Left colon (tissue), 2 donors: ENCODE measurements around the gene HS3ST5. TPM values are rescaled to one million over a fixed set of nuclear protein-coding genes. Genes with fewer than 3 reads are reported as not detected.
"Not testable (repeated sequence)": the region's sequence is repeated elsewhere in the genome, so short reads cannot be mapped to it uniquely, and the experiment has no call there.

Experiments
- ATAC-seq: fragments of 200-7000 bp; cut with Tn5 transposase; one replicate; pipeline ENCODE4 v1.9.1; 2020; ENCODE audit warnings: mild to moderate bottlenecking, moderate library complexity
- DNase-seq, 2 donors: peaks; one replicate each; pipeline ENCODE4 v3.0.0-alpha.2; 2020
- intact Hi-C, 2 donors: fragments of 100-400 bp; cut with DNase I in 1 of 2; cut with micrococcal nuclease in 1 of 2; formaldehyde crosslinking; loops; one replicate each; pipeline versions ENCODE4 v1.11.2 to v1.14.0; 2022; cut with DNase I, micrococcal nuclease
- total RNA-seq, 2 donors: library from RNA; stranded (reverse); fragmentation: NEBNext Ultra II Directional; extraction: Animal tissue kit (Norgen Biotek cat#: 25700); gene quantifications; one replicate each; pipeline ENCODE4 v1.2.1, GENCODE V29; 2021
- donor health status: DM: no; HTN: no; CAD: no.
- donor health status: DM: yes; HTN: yes; CAD: no.

The HS3ST5 gene
- total RNA-seq, 2 donors from 2014 or later: 0.20 TPM; not detected in 1

DNA sequence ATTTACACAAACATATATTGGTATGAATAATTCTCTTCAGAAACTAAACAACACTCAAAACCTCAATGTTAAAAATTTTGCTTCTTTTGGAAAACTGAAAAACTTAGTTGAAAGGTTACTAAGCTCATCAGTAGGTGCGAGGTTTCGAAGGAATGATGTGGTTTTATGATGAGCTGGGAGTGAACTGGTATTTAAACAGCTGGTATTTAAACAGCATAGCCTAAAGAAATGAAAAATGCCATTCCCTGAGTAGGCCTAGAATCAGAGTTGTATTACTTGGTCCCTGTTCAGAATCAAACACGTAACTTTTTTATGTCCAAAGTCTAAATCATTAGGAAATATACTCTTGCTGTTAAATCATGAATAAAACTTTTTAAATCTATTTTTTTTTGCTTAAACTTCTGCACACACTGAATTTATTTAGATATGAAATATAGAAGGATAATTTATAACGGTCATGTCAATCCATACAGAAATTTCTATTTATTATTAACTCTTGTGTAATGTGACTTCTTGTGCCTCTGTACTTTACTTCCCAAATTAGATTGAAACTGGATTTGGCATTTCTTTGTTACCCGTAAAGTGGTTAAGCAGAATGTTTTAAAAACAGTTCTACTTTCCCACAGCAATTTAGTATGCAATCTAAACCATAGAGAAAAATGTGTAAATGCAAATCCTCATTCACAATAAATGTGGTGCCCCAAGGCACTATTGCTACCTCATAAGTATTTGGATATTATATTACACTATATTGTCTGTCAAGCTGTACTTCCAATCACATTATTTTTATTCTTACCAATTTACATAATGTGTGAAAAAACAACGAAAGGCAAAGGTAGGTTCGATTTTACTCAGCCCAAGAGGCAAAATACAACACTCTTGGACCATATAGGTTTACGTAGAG lies 124.1 kb downstream of the HS3ST5 start:
- intact Hi-C loops: no loop called here
- ATAC-seq (no peak), DNase-seq (no peak)

DNA sequence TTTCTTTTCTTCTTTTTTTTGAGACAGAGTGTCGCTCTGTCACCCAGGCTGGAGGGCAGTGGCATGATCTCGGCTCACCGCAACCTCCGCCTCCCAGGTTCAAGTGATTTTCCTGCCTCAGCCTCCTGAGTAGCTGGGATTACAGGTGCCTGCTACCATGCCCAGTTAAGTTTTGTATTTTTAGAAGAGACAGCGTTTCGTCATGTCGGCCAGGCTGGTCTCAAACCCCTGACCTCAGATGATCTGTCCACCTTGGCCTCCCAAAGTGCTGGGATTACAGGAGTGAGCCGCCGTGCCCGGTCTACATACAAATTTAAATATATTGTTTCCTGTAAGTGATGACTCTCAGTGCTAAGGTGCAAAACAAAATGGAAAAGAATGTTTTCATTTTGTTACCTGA lies 124.8 kb downstream of the HS3ST5 start:
- DNase-seq, ATAC-seq, intact Hi-C loops: not testable (repeated sequence)

DNA sequence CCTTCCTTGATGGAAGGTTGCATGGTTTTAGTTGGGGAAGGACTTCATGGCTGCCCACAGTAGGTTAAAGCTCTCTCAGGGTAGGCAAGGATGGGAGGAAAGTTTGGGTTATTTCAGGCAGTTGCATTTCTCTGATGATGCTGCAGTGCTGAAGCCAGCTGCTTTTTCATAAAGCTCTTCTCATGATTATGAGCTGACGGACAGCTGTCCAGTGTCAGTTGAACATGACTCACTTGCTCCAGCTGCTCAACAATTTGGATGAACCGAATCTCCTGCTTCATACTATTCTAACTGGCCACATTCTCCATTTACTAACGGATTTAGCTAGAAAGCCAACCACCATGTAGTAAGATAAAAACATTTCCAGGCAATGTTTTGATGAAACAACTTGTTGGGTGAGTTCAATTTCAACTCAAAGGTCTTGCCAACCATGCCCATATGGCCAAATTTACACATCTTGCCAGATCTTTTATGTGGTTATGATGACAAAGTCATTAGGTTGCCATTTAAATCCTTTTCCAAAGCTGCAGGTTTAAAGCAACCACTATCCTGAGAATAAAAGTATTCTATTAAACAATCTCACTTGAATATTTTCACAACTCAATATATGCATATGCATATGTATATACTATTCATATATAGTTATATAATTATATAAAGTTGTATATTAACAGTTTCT lies 125.9 kb downstream of the HS3ST5 start:
- intact Hi-C loops: no loop called here

DNA sequence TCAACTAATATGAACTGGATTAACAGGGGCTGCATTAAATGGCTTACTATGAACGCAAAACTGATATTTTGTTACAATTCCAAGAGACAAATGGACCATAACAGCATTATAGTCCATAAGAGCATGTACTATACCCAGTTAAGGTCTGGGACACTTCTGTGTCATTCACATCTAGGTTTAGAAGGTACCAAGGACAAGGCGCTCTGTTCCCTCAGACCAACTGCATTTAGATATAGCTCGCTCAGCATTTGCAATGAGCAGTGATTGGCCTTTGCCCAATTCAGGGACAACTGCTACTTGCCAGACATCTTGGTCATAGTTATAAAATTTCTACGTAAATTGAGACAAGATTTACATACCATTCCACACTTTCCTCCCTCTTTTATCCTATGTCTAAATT lies 132.4 kb downstream of the HS3ST5 start:
- DNase-seq: no peak
- intact Hi-C loops: no loop called here
- no peak for ATAC-seq

More for the DNA sequence above, 125.9 kb downstream of the HS3ST5 start:
- ATAC-seq: no peak
- DNase-seq: no peak

DNA sequence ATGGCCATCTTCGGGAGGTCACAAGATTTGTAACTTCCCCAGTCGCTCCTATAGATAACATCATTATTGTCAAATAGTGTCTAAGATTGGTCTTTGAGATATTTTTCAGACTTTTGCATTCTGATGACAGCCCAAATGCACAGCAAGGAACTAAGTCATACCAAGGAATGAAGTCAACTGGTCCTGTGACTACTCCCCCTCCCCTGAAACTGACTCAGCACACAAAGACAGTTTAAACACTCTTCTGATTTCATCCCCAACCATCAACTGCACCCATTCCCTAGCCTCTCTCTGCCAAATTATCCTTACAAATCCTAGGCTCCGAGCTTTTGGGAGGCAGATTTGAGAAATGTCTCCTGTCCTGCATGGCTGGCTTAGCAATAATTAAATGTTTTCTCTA lies 139.4 kb downstream of the HS3ST5 start:
- no peak for ATAC-seq
- intact Hi-C loops: no loop called here
- no peak for DNase-seq

DNA sequence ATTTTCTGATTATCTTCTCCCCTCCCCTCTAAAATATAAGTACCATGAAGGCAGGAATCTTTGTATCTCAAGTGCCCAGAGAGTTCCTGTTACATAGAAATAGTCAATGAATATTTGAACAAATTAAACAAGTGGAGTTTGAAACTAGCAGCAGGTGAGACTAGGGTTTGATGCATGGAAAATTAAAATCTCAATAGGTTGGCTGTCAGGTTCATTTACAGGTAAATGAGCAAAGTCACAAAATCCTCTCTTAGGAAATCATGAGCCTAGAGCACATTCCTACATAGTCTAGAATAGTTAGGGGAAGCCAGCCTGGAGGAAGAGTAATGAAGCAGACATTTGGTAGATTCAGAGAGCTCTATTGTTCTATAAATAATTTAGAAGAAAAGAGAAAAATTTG lies 140.4 kb downstream of the HS3ST5 start:
- intact Hi-C loops: no loop called here
- ATAC-seq: no peak

DNA sequence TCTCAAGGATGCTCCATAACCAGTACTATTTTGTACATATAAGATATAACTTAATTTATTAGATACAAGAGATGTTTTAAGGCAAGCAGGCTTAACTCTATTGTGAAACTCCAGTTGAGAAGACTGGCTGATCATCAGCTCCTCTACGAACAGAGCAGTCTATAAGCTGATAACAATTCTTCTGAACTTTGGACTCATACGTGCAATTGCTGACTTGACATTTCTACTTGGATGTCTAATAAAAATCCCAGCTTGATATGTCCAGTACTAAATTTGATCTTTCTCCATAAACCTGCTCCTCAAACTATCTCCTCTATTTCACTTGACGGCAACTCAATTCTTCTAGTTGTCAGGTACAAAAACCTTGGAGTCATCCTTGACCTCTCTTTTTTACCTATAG lies 141.9 kb downstream of the HS3ST5 start:
- intact Hi-C loops: no loop called here
- ATAC-seq: no peak
- no peak for DNase-seq

More for the DNA sequence above, 140.4 kb downstream of the HS3ST5 start:
- no peak for DNase-seq

DNA sequence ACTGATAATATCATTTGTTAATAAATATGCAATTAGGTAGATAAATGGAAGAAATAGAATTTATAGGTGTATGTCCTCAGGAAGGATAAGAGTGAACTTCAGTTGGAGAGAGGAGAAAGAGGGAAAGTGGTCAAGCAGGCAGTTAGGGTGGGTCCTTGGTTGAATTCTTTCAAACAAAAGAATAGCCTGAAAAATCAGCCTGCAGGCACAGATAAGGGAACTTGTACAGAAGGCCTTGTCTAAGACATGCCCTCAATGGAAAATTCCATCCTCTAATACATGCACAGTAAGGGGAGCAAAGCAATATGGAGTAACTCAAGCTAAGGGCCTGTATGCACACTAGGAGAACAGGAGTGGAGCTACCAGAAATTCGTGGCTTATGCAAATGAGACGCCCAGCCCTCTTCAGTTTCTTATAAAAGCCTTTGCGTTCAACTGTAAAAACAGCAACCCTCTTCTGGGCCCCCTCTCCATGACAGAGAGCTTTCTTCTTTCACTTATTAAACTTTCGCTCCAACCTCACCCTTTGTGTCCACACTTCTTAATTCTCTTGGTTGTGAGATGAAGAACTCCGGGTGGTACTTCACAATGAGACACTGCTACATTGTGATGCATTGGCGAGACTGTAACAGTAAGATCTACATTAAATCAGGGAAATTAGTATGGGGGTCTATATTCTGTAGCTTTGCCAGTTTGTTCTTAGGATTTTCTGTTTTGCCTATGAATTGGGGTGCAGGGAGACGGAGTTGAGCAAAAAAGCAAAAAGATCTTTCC lies 147.0 kb downstream of the HS3ST5 start:
- ATAC-seq: no peak

DNA sequence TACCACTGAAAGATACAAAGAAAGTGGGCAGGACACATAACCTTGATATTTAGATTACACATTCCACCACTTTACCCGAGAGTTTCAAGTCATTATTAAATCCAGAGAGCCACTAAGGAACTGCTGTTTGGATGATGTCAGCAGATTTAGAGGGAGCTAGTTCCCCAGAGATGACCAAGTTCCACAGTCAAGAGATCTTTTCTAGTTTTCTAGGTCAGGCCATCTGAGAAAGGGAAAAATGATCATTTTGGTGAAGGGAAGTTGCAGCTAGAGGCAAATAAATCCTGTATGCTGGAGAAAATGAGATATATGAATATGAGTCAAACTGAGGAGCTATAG lies 147.8 kb downstream of the HS3ST5 start:
- no peak for DNase-seq
- intact Hi-C loops: no loop called here
- ATAC-seq: no peak

More for the DNA sequence above, 147.0 kb downstream of the HS3ST5 start:
- DNase-seq: no peak
- intact Hi-C loops: no loop called here

DNA sequence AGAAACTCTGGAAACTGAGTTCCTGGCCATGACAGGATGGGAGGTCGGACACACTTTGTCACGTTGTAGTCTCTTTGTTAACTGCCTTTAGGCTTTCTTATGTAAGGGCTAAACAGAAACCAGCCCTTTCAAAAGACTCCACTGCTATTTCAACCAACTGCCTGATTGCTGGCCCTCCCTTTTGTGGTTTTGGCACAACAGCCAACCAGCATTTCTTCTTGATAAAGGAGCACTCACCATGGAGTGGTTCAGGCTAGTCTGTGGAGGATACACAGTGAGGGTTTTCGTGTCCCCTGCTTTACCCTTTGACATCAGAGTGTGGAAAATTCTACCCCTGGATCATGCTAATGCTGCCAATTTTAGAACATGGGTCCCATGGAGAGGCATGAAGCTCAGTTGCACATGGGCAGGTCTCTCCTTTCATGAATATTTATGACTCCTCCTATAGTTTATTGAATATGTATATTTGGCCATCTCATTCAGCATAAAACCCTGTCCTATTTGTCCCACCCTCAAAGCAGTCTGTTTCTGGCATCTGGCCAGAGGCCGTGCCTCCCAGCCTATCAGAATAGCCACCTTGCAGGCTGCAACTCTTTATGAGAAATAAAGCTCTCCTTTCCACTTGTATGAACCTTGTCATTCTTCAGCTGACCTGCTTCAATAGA lies 148.3 kb downstream of the HS3ST5 start:
- ATAC-seq (no peak), DNase-seq (no peak)
- intact Hi-C loops: no loop called here

DNA sequence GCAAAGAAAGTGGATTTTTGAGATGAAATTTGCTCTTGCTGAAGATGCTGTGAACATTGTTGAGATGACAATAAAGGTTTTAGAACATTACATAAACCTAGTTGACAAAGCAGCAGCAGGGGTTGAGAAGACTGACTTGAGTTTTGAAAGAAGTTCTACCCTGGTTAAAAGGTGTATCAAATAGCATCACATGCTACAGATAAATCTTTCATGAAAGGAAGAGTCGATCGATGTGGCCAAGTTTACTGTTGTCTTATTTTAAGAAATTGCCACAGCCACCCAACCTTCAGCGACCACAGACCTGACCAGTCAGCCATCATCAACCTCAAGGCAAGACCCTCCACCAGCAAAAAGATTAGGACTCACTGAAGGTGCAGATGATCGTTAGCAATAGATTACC lies 155.3 kb downstream of the HS3ST5 start:
- ATAC-seq (no peak), DNase-seq (no peak)
- intact Hi-C loops: no loop called here

DNA sequence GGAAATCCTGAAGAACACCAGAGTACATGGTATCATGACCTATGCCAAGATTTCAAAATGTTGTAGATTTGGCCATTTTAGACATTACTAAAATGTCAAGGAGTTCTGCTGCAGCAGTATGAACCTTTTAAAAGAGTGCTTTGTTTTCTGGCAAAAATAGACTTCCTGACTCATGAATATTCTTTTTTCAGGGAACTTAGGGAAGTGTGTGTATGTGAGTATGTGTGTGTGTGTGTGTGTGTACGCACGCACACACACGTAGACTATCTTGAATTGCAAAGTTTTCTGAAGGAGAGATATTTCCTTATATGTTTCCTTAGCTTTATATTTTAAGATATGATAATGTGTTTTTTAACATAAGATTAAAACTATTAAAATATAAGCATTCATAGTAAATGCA lies 161.2 kb downstream of the HS3ST5 start:
- DNase-seq: no peak
- no peak for ATAC-seq
- intact Hi-C loops: no loop called here

DNA sequence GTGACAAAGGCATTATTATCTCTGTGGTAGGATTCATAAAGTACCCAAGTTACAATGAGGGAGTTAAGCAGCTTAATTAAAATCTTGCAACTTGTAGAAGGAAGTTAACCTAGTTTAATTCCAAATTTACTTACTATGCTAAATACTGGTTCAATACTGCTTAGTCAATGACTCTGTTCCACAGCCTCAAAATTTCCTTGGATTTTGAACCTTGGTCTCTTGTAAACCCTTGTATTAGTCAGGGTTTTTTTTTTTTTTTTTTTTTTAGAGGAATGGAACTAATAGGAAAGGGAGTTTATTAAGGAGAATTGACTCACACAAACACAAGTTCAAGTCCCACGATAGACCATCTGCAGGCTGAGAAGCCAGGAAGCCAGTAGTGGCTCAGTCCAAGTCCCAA lies 163.4 kb downstream of the HS3ST5 start:
- DNase-seq (no peak), ATAC-seq (no peak)
- intact Hi-C loops: no loop called here

DNA sequence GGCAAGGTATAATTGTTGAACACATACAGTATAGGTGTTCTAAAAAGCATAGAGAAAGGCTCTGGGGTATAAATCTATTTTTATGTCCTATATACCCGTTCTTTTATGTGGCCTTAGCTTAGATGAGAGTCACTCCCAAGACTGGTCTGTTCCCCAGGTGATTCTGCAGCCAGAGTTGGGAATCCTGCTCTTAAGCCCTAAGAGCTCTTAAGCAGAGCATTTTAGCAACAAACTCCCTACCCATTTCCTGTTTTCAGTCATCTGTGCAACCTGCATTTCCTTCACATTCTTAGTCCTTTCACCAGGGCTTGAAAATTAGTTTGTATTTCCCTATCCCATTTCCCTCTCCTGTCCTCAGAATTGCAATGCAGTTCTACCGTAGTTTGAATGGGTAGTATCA lies 166.1 kb downstream of the HS3ST5 start:
- no peak for ATAC-seq
- intact Hi-C loops: no loop called here
- no peak for DNase-seq

DNA sequence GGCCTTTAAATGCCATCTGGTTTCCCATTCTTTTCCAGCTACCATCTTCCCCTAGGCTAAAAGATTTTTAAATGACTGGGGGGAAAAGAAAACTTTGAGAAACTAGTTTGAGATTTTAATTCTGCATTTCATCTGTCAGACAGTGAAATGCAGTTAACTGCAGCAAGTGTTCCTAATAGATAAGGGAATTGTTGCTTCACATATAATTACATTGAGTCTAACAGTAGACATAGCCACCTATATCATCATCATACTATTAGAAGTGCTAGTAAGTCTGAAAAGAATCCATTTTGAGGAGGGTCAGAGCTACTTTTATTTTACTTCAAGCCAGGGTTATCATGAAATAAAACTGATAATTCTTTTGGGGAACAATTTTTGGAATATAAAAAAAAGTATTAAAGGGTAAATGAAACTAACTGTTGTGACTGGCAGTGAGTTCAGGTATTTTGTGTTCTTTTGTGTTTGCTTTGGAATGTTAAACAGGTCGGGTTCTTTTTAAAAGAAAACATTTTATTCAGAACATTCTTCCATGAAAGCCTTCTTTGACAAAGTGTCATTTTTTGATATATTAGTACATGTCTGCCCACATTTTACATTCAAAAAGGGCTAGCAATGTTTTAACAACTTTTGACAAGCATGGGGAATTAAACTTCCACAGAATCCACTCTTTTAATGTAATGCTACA lies 170.1 kb downstream of the HS3ST5 start:
- DNase-seq: no peak
- intact Hi-C loops: no loop called here
- no peak for ATAC-seq

DNA sequence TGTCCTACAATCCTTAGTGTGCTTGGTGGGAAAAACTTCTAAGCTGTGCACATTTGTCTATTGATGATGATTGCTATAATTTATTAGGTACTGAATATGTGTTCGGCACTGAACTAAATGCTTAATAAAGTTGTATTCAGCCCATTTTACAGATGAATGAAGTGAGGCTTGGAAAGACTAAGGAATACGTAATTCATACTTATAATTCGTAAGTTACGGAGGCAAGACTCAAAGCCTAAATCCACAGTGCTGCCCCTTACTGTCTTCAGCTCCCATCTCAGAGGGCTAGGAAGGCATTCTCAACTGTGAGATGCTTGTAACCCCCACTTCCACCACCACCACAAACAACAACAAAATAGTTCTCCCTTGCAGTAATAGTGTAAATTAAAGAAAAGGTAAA lies 171.3 kb downstream of the HS3ST5 start:
- no peak for ATAC-seq

DNA sequence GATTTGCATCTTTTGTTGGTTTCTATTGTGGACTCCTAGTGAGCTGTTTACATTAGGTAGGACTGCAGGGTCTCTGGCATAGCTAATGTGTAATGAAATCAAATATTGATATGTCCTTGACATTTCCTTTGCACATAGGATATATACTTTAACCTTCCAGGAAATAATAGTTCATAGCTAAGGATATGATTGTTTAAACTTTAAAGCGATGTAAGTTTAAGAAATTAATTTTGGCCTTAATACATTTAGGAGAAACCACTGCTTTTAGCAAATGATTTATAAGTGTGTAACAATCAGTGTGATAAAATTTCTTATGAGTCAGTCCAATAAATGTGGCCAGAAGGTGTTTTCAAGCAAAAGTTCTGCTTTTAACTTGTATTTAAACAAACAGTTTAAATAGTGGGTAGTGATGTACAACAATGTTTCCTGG lies 171.8 kb downstream of the HS3ST5 start:
- ATAC-seq (no peak), DNase-seq (no peak)
- intact Hi-C loops: no loop called here

More for the DNA sequence above, 171.3 kb downstream of the HS3ST5 start:
- DNase-seq: no peak
- intact Hi-C loops: no loop called here

DNA sequence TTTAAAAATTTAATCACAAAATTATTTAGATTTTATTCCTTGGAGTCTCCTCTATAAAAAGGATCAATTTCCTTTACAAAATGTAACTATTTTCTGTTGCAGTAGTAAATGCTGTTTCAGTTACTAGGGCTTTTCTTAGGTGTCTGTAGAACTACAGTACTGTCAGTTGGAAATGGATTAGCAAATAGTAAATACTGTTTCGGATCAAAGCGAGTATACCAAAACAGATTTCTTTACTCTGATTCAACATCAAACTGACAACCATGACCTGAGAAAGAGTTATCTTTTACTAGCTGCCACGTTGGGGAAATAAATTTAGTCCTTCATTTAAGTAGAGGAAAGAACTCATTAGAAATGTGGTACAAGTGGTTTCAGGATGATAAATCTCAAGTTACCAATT lies 172.5 kb downstream of the HS3ST5 start:
- no peak for ATAC-seq

DNA sequence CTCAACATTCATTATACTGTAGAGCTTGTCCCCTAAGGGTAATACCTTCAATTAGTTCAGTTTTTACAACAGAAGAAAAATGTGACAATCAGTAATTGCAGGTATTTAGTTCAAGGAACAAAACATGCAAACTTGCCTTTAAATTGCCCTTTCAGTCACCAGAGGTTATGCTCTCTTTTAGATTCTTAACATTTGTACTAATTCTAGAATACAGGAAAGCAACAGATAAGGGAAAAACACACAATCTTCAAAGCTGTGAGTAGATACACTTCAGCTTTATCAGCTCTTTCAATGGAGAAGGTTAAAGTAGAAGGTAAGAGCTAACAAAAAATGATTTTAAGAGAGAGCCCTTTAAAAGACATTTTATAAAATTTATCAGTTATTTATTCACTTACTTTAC lies 173.1 kb downstream of the HS3ST5 start:
- ATAC-seq: no peak
- DNase-seq: no peak
- intact Hi-C loops: no loop called here

More for the DNA sequence above, 172.5 kb downstream of the HS3ST5 start:
- intact Hi-C loops: no loop called here
- DNase-seq: no peak
